ENCODE data around the gene SELPLG.
"Not testable (repeated sequence)": the region's sequence is repeated elsewhere in the genome, so short reads cannot be mapped to it uniquely, and the experiment has no call there.

SELPLG gene

GRCh38 chr12:108576660-108577234, 56.9 kb downstream of the SELPLG start:
- no peak for TF ChIP-seq CTCF (IDR thresholded peaks at IDR 0.05; ENCODE audit: low read depth, low read length, missing control alignments)
- no peak for DNase-seq (ENCODE audit: extremely low read depth, low read depth)
- H3K4me3 ChIP-seq (replicated peaks; ENCODE audit: low read depth, low read length): no peak overlapping the region

GRCh38 chr12:108575199-108575912, 58.3 kb downstream of the SELPLG start:
- no peak for DNase-seq (ENCODE audit: extremely low read depth, low read depth)
- H3K4me3 ChIP-seq (replicated peaks; ENCODE audit: low read depth, low read length): no peak overlapping the region
- no peak for TF ChIP-seq CTCF (IDR thresholded peaks at IDR 0.05; ENCODE audit: low read depth, low read length, missing control alignments)

- H3K4me3 ChIP-seq (replicated peaks; ENCODE audit: low read depth, low read length); DNase-seq (ENCODE audit: extremely low read depth, low read depth): not testable (repeated sequence)
Measured at GRCh38 chr12:108574276-108574675, 59.4 kb downstream of the SELPLG start.

GRCh38 chr12:108573317-108573716, 60.4 kb downstream of the SELPLG start:
- no peak for DNase-seq (ENCODE audit: extremely low read depth, low read depth)
- no peak overlapping the region for H3K4me3 ChIP-seq (replicated peaks; ENCODE audit: low read depth, low read length)
- TF ChIP-seq CTCF (IDR thresholded peaks at IDR 0.05; ENCODE audit: low read depth, low read length, missing control alignments): no peak

GRCh38 chr12:108572166-108572790, 61.4 kb downstream of the SELPLG start:
- no peak for DNase-seq (ENCODE audit: extremely low read depth, low read depth)
- no peak overlapping the region for H3K4me3 ChIP-seq (replicated peaks; ENCODE audit: low read depth, low read length)
- no peak for TF ChIP-seq CTCF (IDR thresholded peaks at IDR 0.05; ENCODE audit: low read depth, low read length, missing control alignments)
